GM19193 (cell line): Measurements from ENCODE around the gene GGTA1.

Source experiments
- POLR2A ChIP-seq: IDR thresholded peaks from 4 replicates; pipeline ENCODE4 v1.6.1; 2011; ENCODE audit not compliant: insufficient read depth, insufficient read length; ENCODE audit errors: extremely low read depth

Gene GGTA1

GRCh38 chr9:121508415-121508814 lies 8.8 kb upstream of the GGTA1 start:
- TF ChIP-seq POLR2A: no peak

- TF ChIP-seq POLR2A: no peak
These were observed 6.5 kb upstream of the GGTA1 start for GRCh38 chr9:121505903-121506735.

GRCh38 chr9:121503444-121503843 lies 3.8 kb upstream of the GGTA1 start:
- TF ChIP-seq POLR2A: no peak

GRCh38 chr9:121500165-121500478 lies 478 bp upstream of the GGTA1 start:
- TF ChIP-seq POLR2A: no peak

GRCh38 chr9:121499177-121499426 lies 542 bp downstream of the GGTA1 start:
- no peak for TF ChIP-seq POLR2A

- TF ChIP-seq POLR2A: no peak
These were observed 1.0 kb downstream of the GGTA1 start for GRCh38 chr9:121498487-121499176.

GRCh38 chr9:121498150-121498486 lies 1.5 kb downstream of the GGTA1 start:
- no peak for TF ChIP-seq POLR2A

- TF ChIP-seq POLR2A: no peak
These were observed 3.7 kb downstream of the GGTA1 start for GRCh38 chr9:121495976-121496375.

- no peak for TF ChIP-seq POLR2A
These were observed 5.5 kb downstream of the GGTA1 start for GRCh38 chr9:121494192-121494591.

GRCh38 chr9:121491111-121491510 lies 8.5 kb downstream of the GGTA1 start:
- no peak for TF ChIP-seq POLR2A

GRCh38 chr9:121489344-121489743 lies 10.3 kb downstream of the GGTA1 start:
- TF ChIP-seq POLR2A: no peak

GRCh38 chr9:121486043-121486442 lies 13.6 kb downstream of the GGTA1 start:
- TF ChIP-seq POLR2A: no peak

- no peak for TF ChIP-seq POLR2A
These were observed 14.0 kb downstream of the GGTA1 start for GRCh38 chr9:121485623-121486022.

GRCh38 chr9:121484651-121485446 lies 14.8 kb downstream of the GGTA1 start:
- no peak for TF ChIP-seq POLR2A

GRCh38 chr9:121483473-121484031 lies 16.1 kb downstream of the GGTA1 start:
- TF ChIP-seq POLR2A: no peak

- TF ChIP-seq POLR2A: no peak
These were observed 16.6 kb downstream of the GGTA1 start for GRCh38 chr9:121483049-121483448.

- TF ChIP-seq POLR2A: no peak
These were observed 20.6 kb downstream of the GGTA1 start for GRCh38 chr9:121478816-121479676.
